Measurements from ENCODE around the gene LRMDA. TPM values are rescaled to one million over a fixed set of nuclear protein-coding genes. Genes with fewer than 3 reads are reported as not detected.

Gene LRMDA
- total and polyA plus RNA-seq, 10 of the 15 experiments (the other 5 are each of a cell fraction or from before 2014, with no cell fraction given): 0.07 to 0.54 (median 0.29) TPM; not detected in 4

DNA sequence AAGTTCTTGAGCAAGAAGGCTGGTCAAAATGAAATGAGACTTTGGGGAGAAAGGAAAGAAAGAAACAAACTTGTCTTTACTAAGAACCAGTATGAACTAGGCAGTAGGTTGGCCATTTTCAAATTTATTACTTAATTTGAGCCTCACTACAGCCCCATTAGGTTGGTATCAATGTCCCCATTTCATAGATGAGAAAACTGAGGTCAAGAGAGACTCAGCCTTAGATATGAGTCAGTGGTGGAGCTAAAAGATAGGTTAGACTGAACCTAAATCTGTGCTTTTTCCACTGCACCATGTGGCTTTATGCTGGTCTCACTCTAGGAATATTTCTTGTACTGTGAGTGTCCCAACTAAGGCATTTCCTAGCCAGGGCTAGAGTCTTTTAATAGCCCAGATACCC lies 38.7 kb upstream of the LRMDA start (continued):
- TF ChIP-seq IRF4 (IDR thresholded peaks at IDR 0.05; ENCODE audit: low read depth, low read length) (no peak), KDM1A (IDR thresholded peaks at IDR 0.05; ENCODE audit: borderline replicate concordance) (no peak), MTA2 (IDR thresholded peaks at IDR 0.05; ENCODE audit: low read depth) (no peak), LARP7 (IDR thresholded peaks at IDR 0.05) (no peak), BMI1 (IDR thresholded peaks at IDR 0.05; ENCODE audit: borderline replicate concordance) (no peak)
- TF ChIP-seq, protein P1, sequence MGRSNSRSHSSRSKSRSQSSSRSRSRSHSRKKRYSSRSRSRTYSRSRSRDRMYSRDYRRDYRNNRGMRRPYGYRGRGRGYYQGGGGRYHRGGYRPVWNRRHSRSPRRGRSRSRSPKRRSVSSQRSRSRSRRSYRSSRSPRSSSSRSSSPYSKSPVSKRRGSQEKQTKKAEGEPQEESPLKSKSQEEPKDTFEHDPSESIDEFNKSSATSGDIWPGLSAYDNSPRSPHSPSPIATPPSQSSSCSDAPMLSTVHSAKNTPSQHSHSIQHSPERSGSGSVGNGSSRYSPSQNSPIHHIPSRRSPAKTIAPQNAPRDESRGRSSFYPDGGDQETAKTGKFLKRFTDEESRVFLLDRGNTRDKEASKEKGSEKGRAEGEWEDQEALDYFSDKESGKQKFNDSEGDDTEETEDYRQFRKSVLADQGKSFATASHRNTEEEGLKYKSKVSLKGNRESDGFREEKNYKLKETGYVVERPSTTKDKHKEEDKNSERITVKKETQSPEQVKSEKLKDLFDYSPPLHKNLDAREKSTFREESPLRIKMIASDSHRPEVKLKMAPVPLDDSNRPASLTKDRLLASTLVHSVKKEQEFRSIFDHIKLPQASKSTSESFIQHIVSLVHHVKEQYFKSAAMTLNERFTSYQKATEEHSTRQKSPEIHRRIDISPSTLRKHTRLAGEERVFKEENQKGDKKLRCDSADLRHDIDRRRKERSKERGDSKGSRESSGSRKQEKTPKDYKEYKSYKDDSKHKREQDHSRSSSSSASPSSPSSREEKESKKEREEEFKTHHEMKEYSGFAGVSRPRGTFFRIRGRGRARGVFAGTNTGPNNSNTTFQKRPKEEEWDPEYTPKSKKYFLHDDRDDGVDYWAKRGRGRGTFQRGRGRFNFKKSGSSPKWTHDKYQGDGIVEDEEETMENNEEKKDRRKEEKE (IDR thresholded peaks at IDR 0.05): no peak
- TF ChIP-seq, protein P2, sequence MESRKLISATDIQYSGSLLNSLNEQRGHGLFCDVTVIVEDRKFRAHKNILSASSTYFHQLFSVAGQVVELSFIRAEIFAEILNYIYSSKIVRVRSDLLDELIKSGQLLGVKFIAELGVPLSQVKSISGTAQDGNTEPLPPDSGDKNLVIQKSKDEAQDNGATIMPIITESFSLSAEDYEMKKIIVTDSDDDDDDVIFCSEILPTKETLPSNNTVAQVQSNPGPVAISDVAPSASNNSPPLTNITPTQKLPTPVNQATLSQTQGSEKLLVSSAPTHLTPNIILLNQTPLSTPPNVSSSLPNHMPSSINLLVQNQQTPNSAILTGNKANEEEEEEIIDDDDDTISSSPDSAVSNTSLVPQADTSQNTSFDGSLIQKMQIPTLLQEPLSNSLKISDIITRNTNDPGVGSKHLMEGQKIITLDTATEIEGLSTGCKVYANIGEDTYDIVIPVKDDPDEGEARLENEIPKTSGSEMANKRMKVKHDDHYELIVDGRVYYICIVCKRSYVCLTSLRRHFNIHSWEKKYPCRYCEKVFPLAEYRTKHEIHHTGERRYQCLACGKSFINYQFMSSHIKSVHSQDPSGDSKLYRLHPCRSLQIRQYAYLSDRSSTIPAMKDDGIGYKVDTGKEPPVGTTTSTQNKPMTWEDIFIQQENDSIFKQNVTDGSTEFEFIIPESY (IDR thresholded peaks at IDR 0.05): no peak

DNA sequence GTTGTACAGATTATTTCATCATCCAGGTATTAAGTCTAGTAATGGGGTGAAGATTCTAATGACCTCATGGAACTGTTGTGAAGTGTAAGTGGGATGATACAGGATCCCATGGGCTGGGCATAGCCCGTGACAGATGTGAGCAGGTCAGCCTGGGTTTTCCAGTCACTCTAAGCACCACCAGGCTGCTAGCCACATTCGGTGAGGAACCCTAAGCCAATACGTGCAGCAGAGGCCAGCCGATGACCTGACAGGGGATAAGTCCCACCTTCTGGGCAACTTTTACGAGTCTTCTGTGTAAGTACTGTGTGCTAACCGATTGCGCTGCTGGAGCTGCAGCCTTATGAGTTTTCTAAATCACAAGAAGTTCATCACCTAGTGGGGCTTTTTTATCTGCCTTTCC lies 37.2 kb upstream of the LRMDA start:
- WGBS (ENCODE audit: insufficient coverage, insufficient replicate concordance, low lambda C conversion rate, missing lambda C conversion rate): 37% methylated on average over 7 of the region's 7 CpGs
- CTCF ChIA-PET: no interaction called here
- SMC1A ChIA-PET (ENCODE audit: uncharacterized antibody, unreplicated experiment): interaction anchor here (0.6 to 0.9 kb wide), 2 partner anchors 18 to 653 kb away, joined by 3 to 4 read pairs; no protein-coding TSS in a partner anchor
- Histone ChIP-seq H3K4me2 (ENCODE audit: control insufficient read depth, insufficient read depth) (no peak overlapping the region), H3K4me1 (ENCODE audit: control insufficient read depth, insufficient read depth, low read length) (no peaks in the 10 kb centered on the region), H3K4me3 (no peak overlapping the region), H3K27ac (ENCODE audit: control insufficient read depth, insufficient read depth) (no peak overlapping the region), H3K79me2 (ENCODE audit: control insufficient read depth, insufficient read depth, low read length) (no peaks in the 10 kb centered on the region), H3K9me3 (replicated peaks; ENCODE audit: control insufficient read depth, insufficient read depth, low read length) (no peaks in the 10 kb centered on the region; the same call in 2 of the 3 replicates), H3K9ac (ENCODE audit: control insufficient read depth, insufficient read depth, low read length) (no peak overlapping the region), H4K20me1 (ENCODE audit: control insufficient read depth, insufficient read depth) (no peaks in the 10 kb centered on the region; the same call in 1 of the 2 replicates), H3K27me3 (replicated peaks in 1 of 2; ENCODE audit: control insufficient read depth in 2 of 2, insufficient read depth in 2 of 2, low read length in 1 of 2) (peaks cover 1 to 9% of the 10 kb centered on the region in 2 experiments; a peak in 2 of 4 replicates), H3K36me3 (ENCODE audit: control insufficient read depth in 2 of 2, insufficient read depth in 2 of 2, low read length in 1 of 2) (no peaks in the 10 kb centered on the region), H2AFZ (ENCODE audit: control insufficient read depth, low read depth, low read length) (no peak overlapping the region)
- no peak for FAIRE-seq
- ATAC-seq: no peak
- RAD21 ChIA-PET (ENCODE audit: unreplicated experiment): no interaction called here
- intact Hi-C loops (cut with micrococcal nuclease; ENCODE audit: unreplicated experiment) (no loop called here), in situ Hi-C loops (cut with MboI) (loop anchor here (25.0 kb wide), 2 partner anchors 643 to 1143 kb away; no protein-coding TSS in a partner anchor)
- no TSS peak for BruUV-seq (replicated peaks)
- POLR2A ChIA-PET: no interaction called here
- no peak for DNase-seq (ENCODE audit: low read depth, low spot score)
- TF ChIP-seq, protein P3, sequence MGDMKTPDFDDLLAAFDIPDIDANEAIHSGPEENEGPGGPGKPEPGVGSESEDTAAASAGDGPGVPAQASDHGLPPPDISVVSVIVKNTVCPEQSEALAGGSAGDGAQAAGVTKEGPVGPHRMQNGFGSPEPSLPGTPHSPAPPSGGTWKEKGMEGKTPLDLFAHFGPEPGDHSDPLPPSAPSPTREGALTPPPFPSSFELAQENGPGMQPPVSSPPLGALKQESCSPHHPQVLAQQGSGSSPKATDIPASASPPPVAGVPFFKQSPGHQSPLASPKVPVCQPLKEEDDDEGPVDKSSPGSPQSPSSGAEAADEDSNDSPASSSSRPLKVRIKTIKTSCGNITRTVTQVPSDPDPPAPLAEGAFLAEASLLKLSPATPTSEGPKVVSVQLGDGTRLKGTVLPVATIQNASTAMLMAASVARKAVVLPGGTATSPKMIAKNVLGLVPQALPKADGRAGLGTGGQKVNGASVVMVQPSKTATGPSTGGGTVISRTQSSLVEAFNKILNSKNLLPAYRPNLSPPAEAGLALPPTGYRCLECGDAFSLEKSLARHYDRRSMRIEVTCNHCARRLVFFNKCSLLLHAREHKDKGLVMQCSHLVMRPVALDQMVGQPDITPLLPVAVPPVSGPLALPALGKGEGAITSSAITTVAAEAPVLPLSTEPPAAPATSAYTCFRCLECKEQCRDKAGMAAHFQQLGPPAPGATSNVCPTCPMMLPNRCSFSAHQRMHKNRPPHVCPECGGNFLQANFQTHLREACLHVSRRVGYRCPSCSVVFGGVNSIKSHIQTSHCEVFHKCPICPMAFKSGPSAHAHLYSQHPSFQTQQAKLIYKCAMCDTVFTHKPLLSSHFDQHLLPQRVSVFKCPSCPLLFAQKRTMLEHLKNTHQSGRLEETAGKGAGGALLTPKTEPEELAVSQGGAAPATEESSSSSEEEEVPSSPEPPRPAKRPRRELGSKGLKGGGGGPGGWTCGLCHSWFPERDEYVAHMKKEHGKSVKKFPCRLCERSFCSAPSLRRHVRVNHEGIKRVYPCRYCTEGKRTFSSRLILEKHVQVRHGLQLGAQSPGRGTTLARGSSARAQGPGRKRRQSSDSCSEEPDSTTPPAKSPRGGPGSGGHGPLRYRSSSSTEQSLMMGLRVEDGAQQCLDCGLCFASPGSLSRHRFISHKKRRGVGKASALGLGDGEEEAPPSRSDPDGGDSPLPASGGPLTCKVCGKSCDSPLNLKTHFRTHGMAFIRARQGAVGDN (IDR thresholded peaks at IDR 0.05): no peak
- TF ChIP-seq MXI1 (IDR thresholded peaks at IDR 0.05; ENCODE audit: low read depth, low read length) (no peak), NR2C2 (IDR thresholded peaks at IDR 0.05; ENCODE audit: borderline replicate concordance, control insufficient read depth, insufficient read length, low read depth) (no peak), TCF7 (IDR thresholded peaks at IDR 0.05; ENCODE audit: borderline replicate concordance) (no peak), NFIC (IDR thresholded peaks at IDR 0.05; ENCODE audit: low read depth, low read length) (no peak), NFYA (IDR thresholded peaks at IDR 0.05; ENCODE audit: borderline replicate concordance, low read depth, low read length) (no peak), CHD2 (IDR thresholded peaks at IDR 0.05; ENCODE audit: borderline replicate concordance, low read depth, low read length) (no peak), BACH1 (IDR thresholded peaks at IDR 0.05; ENCODE audit: borderline replicate concordance) (no peak)

Measured in GM12878 (cell line).